GM21737 (cell line): ENCODE data around the gene MLXIP.

Experiments
- ATAC-seq: cut with Tn5 transposase; IDR thresholded peaks from one replicate; pipeline ENCODE4 v1.9.1; 2021; ENCODE audit warnings: mild to moderate bottlenecking, moderate library complexity; ENCODE audit not compliant: unreplicated experiment

MLXIP gene

GRCh38 chr12:122073815-122074214, 4.7 kb upstream of the MLXIP start:
- ATAC-seq = no peak

GRCh38 chr12:122076743-122077495, 1.6 kb upstream of the MLXIP start:
- ATAC-seq = no peak

- no peak for ATAC-seq
Measured at GRCh38 chr12:122079033-122079531, 526 bp downstream of the MLXIP start.

- ATAC-seq = no peak
Measured at GRCh38 chr12:122079532-122080081, 1.1 kb downstream of the MLXIP start.

GRCh38 chr12:122080149-122081082, 1.9 kb downstream of the MLXIP start:
- no peak for ATAC-seq

- ATAC-seq = no peak
Measured at GRCh38 chr12:122081083-122081696, 2.6 kb downstream of the MLXIP start.

- ATAC-seq = peak; percentile 48
Measured at GRCh38 chr12:122081697-122082221, 3.2 kb downstream of the MLXIP start.

- ATAC-seq = no peak
Measured at GRCh38 chr12:122082621-122083356, 4.2 kb downstream of the MLXIP start.

- ATAC-seq = no peak
Measured at GRCh38 chr12:122084857-122085405, 6.4 kb downstream of the MLXIP start.

- ATAC-seq = no peak
Measured at GRCh38 chr12:122085591-122085990, 7.0 kb downstream of the MLXIP start.

GRCh38 chr12:122086116-122086515, 7.6 kb downstream of the MLXIP start:
- no peak for ATAC-seq

- no peak for ATAC-seq
Measured at GRCh38 chr12:122086641-122087285, 8.2 kb downstream of the MLXIP start.

GRCh38 chr12:122087431-122088178, 9.0 kb downstream of the MLXIP start:
- no peak for ATAC-seq

GRCh38 chr12:122088179-122088810, 9.7 kb downstream of the MLXIP start:
- no peak for ATAC-seq

- no peak for ATAC-seq
Measured at GRCh38 chr12:122089077-122089476, 10.5 kb downstream of the MLXIP start.

- ATAC-seq = no peak
Measured at GRCh38 chr12:122090759-122091515, 12.4 kb downstream of the MLXIP start.

GRCh38 chr12:122093098-122093883, 14.7 kb downstream of the MLXIP start:
- no peak for ATAC-seq
